ENCODE measurements around the gene INO80.
"Not testable (repeated sequence)": the region's sequence is repeated elsewhere in the genome, so short reads cannot be mapped to it uniquely, and the experiment has no call there.

INO80 gene

GRCh38 chr15:41116962-41117252 is 827 bp upstream of the INO80 start:
- DNase-seq: no peak

- DNase-seq: peak; percentile 78
These were observed 396 bp downstream of the INO80 start for GRCh38 chr15:41115652-41116115.

- DNase-seq: no peak
These were observed 874 bp downstream of the INO80 start for GRCh38 chr15:41115161-41115651.

GRCh38 chr15:41106947-41107346 is 9.1 kb downstream of the INO80 start:
- DNase-seq: no peak

GRCh38 chr15:41105348-41106334 is 10.4 kb downstream of the INO80 start:
- DNase-seq: no peak

- DNase-seq: no peak
These were observed 11.8 kb downstream of the INO80 start for GRCh38 chr15:41104234-41104633.

- DNase-seq: no peak
These were observed 13.2 kb downstream of the INO80 start for GRCh38 chr15:41102854-41103253.

- no peak for DNase-seq
These were observed 19.9 kb downstream of the INO80 start for GRCh38 chr15:41096178-41096577.

- no peak for DNase-seq
These were observed 31.1 kb downstream of the INO80 start for GRCh38 chr15:41085029-41085428.

- DNase-seq: no peak
These were observed 35.9 kb downstream of the INO80 start for GRCh38 chr15:41080144-41080543.

- no peak for DNase-seq
These were observed 36.4 kb downstream of the INO80 start for GRCh38 chr15:41079717-41080116.

GRCh38 chr15:41078879-41079278 is 37.2 kb downstream of the INO80 start:
- DNase-seq: not testable (repeated sequence)

- no peak for DNase-seq
These were observed 38.0 kb downstream of the INO80 start for GRCh38 chr15:41078125-41078524.

GRCh38 chr15:41073028-41073427 is 43.1 kb downstream of the INO80 start:
- no peak for DNase-seq

GRCh38 chr15:41072013-41072412 is 44.1 kb downstream of the INO80 start:
- DNase-seq: no peak

- no peak for DNase-seq
These were observed 49.6 kb downstream of the INO80 start for GRCh38 chr15:41066516-41066915.

GRCh38 chr15:41061667-41062066 is 54.4 kb downstream of the INO80 start:
- no peak for DNase-seq

GRCh38 chr15:41060505-41060904 is 55.6 kb downstream of the INO80 start:
- DNase-seq: no peak

- DNase-seq: no peak
These were observed 59.3 kb downstream of the INO80 start for GRCh38 chr15:41056810-41057209.

- DNase-seq: no peak
These were observed 60.4 kb downstream of the INO80 start for GRCh38 chr15:41055706-41056105.

GRCh38 chr15:41051139-41051538 is 64.9 kb downstream of the INO80 start:
- DNase-seq: no peak

- no peak for DNase-seq
These were observed 67.2 kb downstream of the INO80 start for GRCh38 chr15:41048852-41049251.

- DNase-seq: no peak
These were observed 67.7 kb downstream of the INO80 start for GRCh38 chr15:41048397-41048796.

GRCh38 chr15:41047474-41047873 is 68.6 kb downstream of the INO80 start:
- DNase-seq: no peak

Data from CD4-positive, alpha-beta T cell treated with Interleukin-10 for 1 hour (primary cell).